GM23338 (cell line): ENCODE data around the gene ITFG1. TPM values are rescaled to one million over a fixed set of nuclear protein-coding genes. Genes with fewer than 3 reads are reported as not detected.

Experiments
- ATAC-seq: fragments of 200-7000 bp; cut with Tn5 transposase; 3 replicates; pipeline ENCODE4 v1.9.1; 2020
- DNase-seq: peaks from one replicate; pipeline ENCODE4 v3.0.0-alpha.2; 2015; ENCODE audit warnings: low spot score
- H2AFZ ChIP-seq: fragments of 200-600 bp; sonication (generic); 2 replicates; pipeline ENCODE4 v1.8.0; 2016; ENCODE audit warnings: antibody characterized with exemption, mild to moderate bottlenecking, moderate library complexity
- H3F3A ChIP-seq: fragments of 200-600 bp; sonication (generic); replicated peaks from 2 replicates; pipeline ENCODE4 v1.8.0; 2017; ENCODE audit warnings: antibody characterized with exemption, mixed run types, low read depth
- H3K27ac ChIP-seq: fragments of 200-600 bp; sonication (generic); 2 replicates; pipeline ENCODE4 v1.6.1; 2016; ENCODE audit warnings: low read depth
- H3K27me3 ChIP-seq: fragments of 200-600 bp; sonication (generic); 2 replicates; pipeline ENCODE4 v1.8.0; 2016; ENCODE audit warnings: mild to moderate bottlenecking, mixed run types, moderate library complexity; ENCODE audit not compliant: insufficient read depth
- H3K36me3 ChIP-seq: fragments of 200-600 bp; sonication (generic); 2 replicates; pipeline ENCODE4 v1.8.0; 2016; ENCODE audit warnings: mild to moderate bottlenecking; ENCODE audit not compliant: insufficient read depth
- H3K4me1 ChIP-seq: fragments of 200-600 bp; sonication (generic); 2 replicates; pipeline ENCODE4 v1.8.0; 2016; ENCODE audit warnings: mild to moderate bottlenecking, moderate library complexity; ENCODE audit not compliant: insufficient read depth
- H3K4me2 ChIP-seq: fragments of 200-600 bp; sonication (generic); 2 replicates; pipeline ENCODE4 v1.7.1; 2017; ENCODE audit warnings: mixed run types
- H3K4me3 ChIP-seq: fragments of 200-600 bp; sonication (generic); 2 replicates; pipeline ENCODE4 v1.6.1; 2016; ENCODE audit warnings: mixed run types
- H3K79me2 ChIP-seq: fragments of 200-600 bp; sonication (generic); replicated peaks from 2 replicates; pipeline ENCODE4 v1.8.0; 2017; ENCODE audit warnings: mild to moderate bottlenecking; ENCODE audit not compliant: insufficient read depth
- H3K9me2 ChIP-seq: fragments of 200-600 bp; sonication (generic); 2 replicates; pipeline ENCODE4 v1.8.0; 2017; ENCODE audit not compliant: insufficient read depth
- H4K20me1 ChIP-seq: fragments of 200-600 bp; sonication (generic); replicated peaks from 2 replicates; pipeline ENCODE4 v1.8.0; 2017; ENCODE audit warnings: mild to moderate bottlenecking; ENCODE audit not compliant: insufficient read depth
- H3K27ac Mint-ChIP-seq: 2 replicates; pipeline ENCODE4 v1.8.0; 2020; ENCODE audit warnings: inconsistent platforms, mild to moderate bottlenecking, moderate library complexity, mixed read lengths
- H3K27me3 Mint-ChIP-seq: 3 replicates; pipeline ENCODE4 v1.8.0; 2022; ENCODE audit warnings: low read depth, mild to moderate bottlenecking, moderate library complexity, mixed read lengths, inconsistent platforms; ENCODE audit not compliant: insufficient read depth, poor library complexity
- H3K36me3 Mint-ChIP-seq: 3 replicates; pipeline ENCODE4 v1.8.0; 2021; ENCODE audit warnings: low read depth, mild to moderate bottlenecking, inconsistent platforms, moderate library complexity, mixed read lengths
- H3K4me1 Mint-ChIP-seq: 3 replicates; pipeline ENCODE4 v1.8.0; 2020; ENCODE audit warnings: mild to moderate bottlenecking, inconsistent platforms, mixed read lengths
- H3K4me3 Mint-ChIP-seq: 3 replicates; pipeline ENCODE4 v1.8.0; 2021; ENCODE audit warnings: moderate library complexity, mild to moderate bottlenecking, inconsistent platforms, mixed read lengths
- H3K9me3 Mint-ChIP-seq: 3 replicates; pipeline ENCODE4 v1.8.0; 2020; ENCODE audit warnings: moderate library complexity, mild to moderate bottlenecking, inconsistent platforms, mixed read lengths
- JUNB ChIP-seq: IDR thresholded peaks from one replicate; pipeline ENCODE4 v1.6.1; 2016; ENCODE audit warnings: antibody characterized with exemption; ENCODE audit not compliant: unreplicated experiment
- STAT1 ChIP-seq: IDR thresholded peaks from one replicate; pipeline ENCODE4 v1.6.1; 2016; ENCODE audit warnings: antibody characterized with exemption; ENCODE audit not compliant: unreplicated experiment
- ZNF114 ChIP-seq: fragments of 250-450 bp; sonication (Bioruptor Pico); IDR thresholded peaks from 2 replicates; pipeline ENCODE4 v1.5.0; 2020; ENCODE audit warnings: mild to moderate bottlenecking, moderate library complexity
- ZNF462 ChIP-seq: fragments of 250-450 bp; sonication (Bioruptor Pico); IDR thresholded peaks from 2 replicates; pipeline ENCODE4 v1.5.0; 2020; ENCODE audit warnings: mild to moderate bottlenecking, moderate library complexity
- polyA plus RNA-seq: library from polyadenylated mRNA; unstranded; fragments of >200 nt; fragmentation: Nextera tagmentation; extraction: Ambion mirVana; gene quantifications from 2 replicates; pipeline ENCODE4 v1.2.1, GENCODE V29; 2016
- total RNA-seq: library from RNA; depleted of rRNA; stranded (reverse); fragments of >200 nt; shearing (Covaris generic); gene quantifications from 2 replicates; pipeline ENCODE4 v1.2.3, GENCODE V29; 2014
- TF ChIP-seq, protein P1 (sequence below): IDR thresholded peaks from 2 replicates; pipeline ENCODE4 v1.6.1; 2016; ENCODE audit warnings: antibody characterized with exemption
- TF ChIP-seq, protein P2 (sequence below), 2 experiments: fragments of 200-600 bp in 1 of 2; sonication (generic) in 1 of 2; conservative IDR thresholded peaks; 2 replicates each; pipeline versions ENCODE4 v1.5.1 to v1.6.1; 2016 to 2017; ENCODE audit warnings: antibody characterized with exemption in 2 of 2, low read depth in 2 of 2, mild to moderate bottlenecking in 2 of 2, moderate library complexity in 1 of 2

ITFG1 gene
- total and polyA plus RNA-seq, 2 experiments from 2014 or later = 18.5 to 26.9 TPM

GRCh38 chr16:47503936-47504335 is 43.1 kb upstream of the ITFG1 start:
- peaks cover 9% of the 10 kb centered on the region for H3K36me3 Mint-ChIP-seq
- H3K4me2 ChIP-seq = no peak overlapping the region
- no peak for ATAC-seq

More at GRCh38 chr16:47503936-47504335, 43.1 kb upstream of the ITFG1 start:
- no peaks in the 10 kb centered on the region for H3K27me3 ChIP-seq
- no peaks in the 10 kb centered on the region for H3K9me2 ChIP-seq
- no peaks in the 10 kb centered on the region for H3K79me2 ChIP-seq
- peaks cover 5% of the 10 kb centered on the region; the same call in 2 of the 3 replicates for H3K4me1 Mint-ChIP-seq
- no peak overlapping the region for H3K4me3 ChIP-seq
- H3K4me1 ChIP-seq = peaks cover 7% of the 10 kb centered on the region; the same call in 1 of the 2 replicates
- H3K36me3 ChIP-seq = no peaks in the 10 kb centered on the region; the same call in 1 of the 2 replicates
- no peaks in the 10 kb centered on the region for H3K9me3 Mint-ChIP-seq
- no peak for DNase-seq
- H3K27me3 Mint-ChIP-seq = no peaks in the 10 kb centered on the region
- no peak for TF ChIP-seq ZNF114 (CRISPR knock-in tag)
- TF ChIP-seq JUNB = no peak
- TF ChIP-seq STAT1 = no peak
- TF ChIP-seq, protein P1, sequence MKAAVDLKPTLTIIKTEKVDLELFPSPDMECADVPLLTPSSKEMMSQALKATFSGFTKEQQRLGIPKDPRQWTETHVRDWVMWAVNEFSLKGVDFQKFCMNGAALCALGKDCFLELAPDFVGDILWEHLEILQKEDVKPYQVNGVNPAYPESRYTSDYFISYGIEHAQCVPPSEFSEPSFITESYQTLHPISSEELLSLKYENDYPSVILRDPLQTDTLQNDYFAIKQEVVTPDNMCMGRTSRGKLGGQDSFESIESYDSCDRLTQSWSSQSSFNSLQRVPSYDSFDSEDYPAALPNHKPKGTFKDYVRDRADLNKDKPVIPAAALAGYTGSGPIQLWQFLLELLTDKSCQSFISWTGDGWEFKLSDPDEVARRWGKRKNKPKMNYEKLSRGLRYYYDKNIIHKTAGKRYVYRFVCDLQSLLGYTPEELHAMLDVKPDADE = no peak
- TF ChIP-seq, protein P2, sequence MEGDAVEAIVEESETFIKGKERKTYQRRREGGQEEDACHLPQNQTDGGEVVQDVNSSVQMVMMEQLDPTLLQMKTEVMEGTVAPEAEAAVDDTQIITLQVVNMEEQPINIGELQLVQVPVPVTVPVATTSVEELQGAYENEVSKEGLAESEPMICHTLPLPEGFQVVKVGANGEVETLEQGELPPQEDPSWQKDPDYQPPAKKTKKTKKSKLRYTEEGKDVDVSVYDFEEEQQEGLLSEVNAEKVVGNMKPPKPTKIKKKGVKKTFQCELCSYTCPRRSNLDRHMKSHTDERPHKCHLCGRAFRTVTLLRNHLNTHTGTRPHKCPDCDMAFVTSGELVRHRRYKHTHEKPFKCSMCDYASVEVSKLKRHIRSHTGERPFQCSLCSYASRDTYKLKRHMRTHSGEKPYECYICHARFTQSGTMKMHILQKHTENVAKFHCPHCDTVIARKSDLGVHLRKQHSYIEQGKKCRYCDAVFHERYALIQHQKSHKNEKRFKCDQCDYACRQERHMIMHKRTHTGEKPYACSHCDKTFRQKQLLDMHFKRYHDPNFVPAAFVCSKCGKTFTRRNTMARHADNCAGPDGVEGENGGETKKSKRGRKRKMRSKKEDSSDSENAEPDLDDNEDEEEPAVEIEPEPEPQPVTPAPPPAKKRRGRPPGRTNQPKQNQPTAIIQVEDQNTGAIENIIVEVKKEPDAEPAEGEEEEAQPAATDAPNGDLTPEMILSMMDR (conservative IDR thresholded peaks at IDR 0.05; ENCODE audit: low read depth in 2 of 2) = no peak
- no peak for TF ChIP-seq ZNF462
- H2AFZ ChIP-seq = no peak overlapping the region
- H3K27ac ChIP-seq = no peak overlapping the region
- no peak overlapping the region for H3K4me3 Mint-ChIP-seq
- no peak overlapping the region for H3K27ac Mint-ChIP-seq
- H4K20me1 ChIP-seq = no peaks in the 10 kb centered on the region
- H3F3A ChIP-seq = no peaks in the 10 kb centered on the region
